Measurements from ENCODE around the gene ASB7.

ASB7 gene

GRCh38 chr15:100602064-100602822 lies at the start of gene ASB7, which contains the start of gene LINS1:
ASB7 (plus strand) TSS chr15:100602589; CDS start chr15:100612217, 9,628 bp downstream.
LINS1 (minus strand) TSS chr15:100602184; CDS start chr15:100580842, 21,342 bp downstream.
- Mint-ChIP-seq H3K27ac (no peak within 1 kb of the TSS), H3K9me3 (no peaks in the 10 kb centered on the region), H3K4me1 (peaks cover 41% of the 10 kb centered on the region), H3K36me3 (peaks cover 56% of the 10 kb centered on the region), H3K4me3 (no peak within 1 kb of the TSS)
- ATAC-seq (peak; percentile 90), DNase-seq (ENCODE audit: low spot score in 2 of 2) (peak; percentile 94 to 99)

DNA sequence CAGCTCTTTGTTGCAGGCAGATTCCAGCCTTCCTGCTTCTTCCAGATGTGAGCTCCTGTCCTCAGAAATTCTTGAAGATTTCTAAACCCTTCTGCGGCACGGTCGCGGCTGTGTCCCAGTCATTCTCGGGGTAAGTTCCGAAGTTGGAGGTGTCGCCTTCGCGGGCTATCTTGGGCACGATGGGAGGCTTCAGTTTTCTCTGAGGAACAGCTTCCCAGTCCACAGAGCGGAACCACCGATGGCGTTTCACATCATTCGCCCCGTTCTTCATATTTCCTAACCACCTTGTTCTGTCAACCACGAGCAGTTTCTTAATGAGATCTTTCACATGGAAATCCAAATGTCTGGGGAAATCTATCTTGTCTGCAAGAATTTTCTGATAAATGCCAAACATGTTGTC lies 48.9 kb upstream of the ASB7 start:
- H3K36me3 Mint-ChIP-seq = peaks cover 10% of the 10 kb centered on the region
- ATAC-seq = no peak
- no peak for DNase-seq (ENCODE audit: low spot score in 2 of 2)
- H3K4me3 Mint-ChIP-seq = no peak overlapping the region
- H3K27ac Mint-ChIP-seq = no peak overlapping the region
- H3K9me3 Mint-ChIP-seq = no peaks in the 10 kb centered on the region
- H3K4me1 Mint-ChIP-seq = no peaks in the 10 kb centered on the region

DNA sequence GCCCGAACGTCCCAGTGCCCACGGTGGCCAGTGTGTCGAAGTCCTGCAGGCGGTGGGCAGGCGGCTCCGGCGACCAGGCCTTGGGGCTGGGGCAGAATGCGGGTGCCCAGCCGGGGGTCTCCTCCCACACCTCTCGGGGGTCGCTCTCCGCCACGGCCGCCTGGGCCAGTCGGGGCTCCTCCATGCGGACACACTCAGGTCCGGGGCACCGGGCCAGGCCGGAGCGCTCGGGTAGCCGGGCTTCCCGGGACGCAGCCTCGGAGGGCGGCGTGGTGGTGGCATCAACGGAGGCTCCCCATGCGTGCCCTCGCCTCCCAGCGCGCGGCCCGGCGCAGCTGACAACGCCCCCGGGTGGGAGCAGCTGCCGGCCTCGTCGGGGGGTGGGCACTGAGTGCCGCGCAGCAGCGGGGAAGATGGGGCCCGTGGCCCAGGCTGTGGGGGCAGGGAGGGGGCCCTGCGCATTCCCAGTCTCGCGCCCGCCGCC lies 43.6 kb upstream of the ASB7 start:
- Mint-ChIP-seq H3K36me3 (no peaks in the 10 kb centered on the region), H3K4me1 (no peaks in the 10 kb centered on the region), H3K27ac (no peak overlapping the region), H3K4me3 (no peak overlapping the region), H3K9me3 (no peaks in the 10 kb centered on the region)
- ATAC-seq = no peak
- no peak for DNase-seq (ENCODE audit: low spot score in 2 of 2)

DNA sequence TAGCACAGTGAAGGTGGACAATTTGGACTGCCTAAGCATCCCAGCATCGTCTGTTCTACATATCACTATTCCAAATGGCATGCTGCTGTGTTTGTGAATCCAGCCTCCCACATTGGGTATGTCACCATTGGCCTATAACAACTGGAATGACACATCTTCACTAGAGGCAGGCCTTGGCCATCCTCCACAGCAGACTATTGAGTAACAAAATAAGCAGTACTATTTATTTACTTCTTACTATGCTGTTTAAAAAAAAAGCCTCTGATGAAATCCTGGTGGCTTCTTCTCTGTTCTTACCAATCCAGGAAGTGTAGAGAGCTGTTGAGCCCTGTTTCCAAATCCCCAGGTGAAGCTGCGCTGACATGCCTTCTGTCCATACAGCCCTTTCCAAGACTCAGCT lies 43.1 kb upstream of the ASB7 start:
- Mint-ChIP-seq H3K4me3 (no peak overlapping the region), H3K36me3 (no peaks in the 10 kb centered on the region), H3K4me1 (no peaks in the 10 kb centered on the region), H3K9me3 (no peaks in the 10 kb centered on the region), H3K27ac (no peak overlapping the region)
- DNase-seq (ENCODE audit: low spot score in 2 of 2) (no peak), ATAC-seq (no peak)

GRCh38 chr15:100560323-100560722 lies 42.1 kb upstream of the ASB7 start:
- no peaks in the 10 kb centered on the region for H3K36me3 Mint-ChIP-seq
- H3K27ac Mint-ChIP-seq = no peak overlapping the region

DNA sequence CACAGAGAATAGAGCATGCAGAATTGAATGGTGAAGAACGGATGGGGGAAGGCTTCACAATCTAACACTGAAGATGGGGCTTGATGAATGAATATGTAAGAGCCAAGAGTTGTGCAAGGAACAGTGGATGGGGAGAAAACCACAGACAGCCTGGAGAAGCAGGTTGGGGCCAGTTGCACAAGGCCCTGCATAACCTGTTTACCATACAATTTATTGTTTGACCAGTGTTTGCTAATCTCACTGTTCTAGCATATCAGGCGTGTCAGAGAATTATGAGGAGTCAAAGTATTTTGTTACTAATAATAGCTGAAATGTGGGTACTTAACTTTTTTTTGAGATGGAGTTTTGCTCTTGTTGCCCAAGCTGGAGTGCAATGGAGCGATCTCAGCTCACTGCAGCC lies 36.8 kb upstream of the ASB7 start:
- Mint-ChIP-seq H3K4me1 (no peaks in the 10 kb centered on the region), H3K27ac (no peak overlapping the region), H3K36me3 (peaks cover 31% of the 10 kb centered on the region), H3K9me3 (no peaks in the 10 kb centered on the region), H3K4me3 (no peak overlapping the region)
- DNase-seq (ENCODE audit: low spot score in 2 of 2) (no peak), ATAC-seq (no peak)

More at GRCh38 chr15:100560323-100560722, 42.1 kb upstream of the ASB7 start:
- Mint-ChIP-seq H3K9me3 (no peaks in the 10 kb centered on the region), H3K4me1 (no peaks in the 10 kb centered on the region), H3K4me3 (no peak overlapping the region)
- DNase-seq (ENCODE audit: low spot score in 2 of 2) = no peak
- no peak for ATAC-seq

DNA sequence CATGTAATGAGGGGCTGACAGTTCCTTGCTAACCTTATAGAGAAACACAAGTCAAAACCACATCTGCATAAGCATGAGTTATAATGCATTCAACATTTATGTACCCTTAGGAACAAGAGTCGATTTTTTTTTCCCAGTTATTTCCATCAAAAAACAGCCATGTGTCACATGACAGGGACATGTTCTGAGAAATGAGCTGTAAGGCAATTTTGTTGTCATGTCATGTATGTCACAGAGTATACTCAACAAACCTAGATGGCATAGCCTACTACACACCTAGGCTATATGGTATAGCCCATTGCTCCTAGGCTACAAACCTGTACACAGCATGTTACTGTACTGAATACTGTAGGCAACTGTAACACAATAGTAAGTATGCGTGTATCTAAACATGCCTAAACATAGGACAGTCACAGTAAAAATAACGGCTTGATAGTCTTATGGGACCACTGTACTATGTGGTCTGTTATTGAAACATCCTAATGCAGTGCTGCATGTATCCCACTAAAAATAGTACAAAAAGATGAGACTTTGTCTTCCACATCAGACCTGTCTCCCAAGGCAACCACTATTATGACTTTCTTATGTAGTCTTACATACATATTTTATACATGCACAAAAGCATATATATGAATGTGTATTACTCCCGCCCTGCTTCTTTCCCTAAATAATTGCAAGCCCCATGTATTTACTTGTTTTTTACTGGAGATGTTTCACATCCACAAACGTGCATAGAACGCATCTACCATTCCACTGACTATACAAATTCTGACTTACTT lies 35.4 kb upstream of the ASB7 start:
- Mint-ChIP-seq H3K4me1 (no peaks in the 10 kb centered on the region), H3K27ac (no peak overlapping the region), H3K9me3 (no peaks in the 10 kb centered on the region), H3K36me3 (peaks cover 46% of the 10 kb centered on the region), H3K4me3 (no peak overlapping the region)
- ATAC-seq (no peak), DNase-seq (ENCODE audit: low spot score in 2 of 2) (no peak)

DNA sequence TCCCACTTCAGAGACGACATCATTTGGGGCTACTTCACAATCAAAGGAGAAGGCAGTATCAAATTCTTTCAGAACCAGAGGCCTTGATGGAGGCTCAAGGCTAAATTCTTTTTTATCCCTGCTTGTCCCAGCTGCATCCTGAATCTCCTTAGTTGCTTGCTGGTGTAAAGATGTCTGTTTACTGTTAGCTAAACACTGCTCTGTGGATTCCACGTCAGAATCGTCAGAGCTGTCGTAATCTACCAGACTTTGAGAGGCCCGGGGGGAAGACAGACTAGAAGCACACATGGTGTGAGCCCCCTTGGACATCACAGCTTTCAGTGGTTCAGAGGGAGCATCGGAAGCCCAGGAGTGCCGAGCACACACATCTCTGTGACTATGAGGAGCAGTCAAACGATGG lies 33.0 kb upstream of the ASB7 start:
- no peak overlapping the region for H3K4me3 Mint-ChIP-seq
- H3K36me3 Mint-ChIP-seq = peaks cover 69% of the 10 kb centered on the region
- no peak for DNase-seq (ENCODE audit: low spot score in 2 of 2)
- no peak overlapping the region for H3K27ac Mint-ChIP-seq
- ATAC-seq = no peak
- H3K4me1 Mint-ChIP-seq = no peaks in the 10 kb centered on the region
- no peaks in the 10 kb centered on the region for H3K9me3 Mint-ChIP-seq

- H3K36me3 Mint-ChIP-seq = peaks cover 78% of the 10 kb centered on the region
- DNase-seq (ENCODE audit: low spot score in 2 of 2) (no peak), ATAC-seq (no peak)
- H3K4me3 Mint-ChIP-seq = no peak overlapping the region
- H3K4me1 Mint-ChIP-seq = peaks cover under 1% of the 10 kb centered on the region
- H3K9me3 Mint-ChIP-seq = no peaks in the 10 kb centered on the region
- H3K27ac Mint-ChIP-seq = peak overlapping the region; percentile 20
Observed at GRCh38 chr15:100570275-100570674, 32.1 kb upstream of the ASB7 start.

DNA sequence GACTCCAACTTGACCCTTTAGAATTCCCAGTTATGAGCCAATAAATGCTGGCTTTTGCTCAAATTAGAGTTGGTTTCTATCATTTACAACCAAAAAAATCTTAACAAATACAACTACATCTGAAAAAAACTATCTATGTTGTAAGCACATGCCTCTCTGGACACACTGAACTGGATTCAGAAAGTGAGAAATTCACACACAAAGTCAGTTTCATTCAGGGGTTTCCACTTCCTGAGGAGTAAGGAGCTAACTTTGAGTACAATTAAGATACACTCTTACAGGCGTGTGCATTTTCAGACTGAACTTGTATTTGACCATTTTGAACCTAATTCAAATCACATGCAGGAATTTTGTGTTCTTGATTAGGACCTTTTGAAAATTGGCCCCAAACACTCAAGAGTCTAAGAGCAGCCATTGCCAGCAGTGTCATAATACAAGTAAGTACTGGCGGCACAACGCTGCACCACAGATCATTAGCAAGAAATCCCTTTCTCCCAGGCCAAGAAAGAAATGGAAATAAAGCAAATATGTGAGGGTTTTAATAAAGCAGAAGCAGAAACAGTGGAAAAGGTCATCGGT lies 31.6 kb upstream of the ASB7 start:
- no peak for ATAC-seq

GRCh38 chr15:100571592-100572167 lies 30.7 kb upstream of the ASB7 start:
- DNase-seq (ENCODE audit: low spot score in 2 of 2) = no peak
- no peak overlapping the region for H3K4me3 Mint-ChIP-seq
- H3K36me3 Mint-ChIP-seq = peaks cover 89% of the 10 kb centered on the region
- peak overlapping the region; percentile 20 for H3K27ac Mint-ChIP-seq
- H3K4me1 Mint-ChIP-seq = peaks cover 15% of the 10 kb centered on the region
- no peak for ATAC-seq
- no peaks in the 10 kb centered on the region for H3K9me3 Mint-ChIP-seq

More for the DNA sequence above, 31.6 kb upstream of the ASB7 start:
- Mint-ChIP-seq H3K4me1 (peaks cover 6% of the 10 kb centered on the region), H3K36me3 (peaks cover 80% of the 10 kb centered on the region), H3K27ac (peak overlapping the region; percentile 20), H3K9me3 (no peaks in the 10 kb centered on the region), H3K4me3 (no peak overlapping the region)
- no peak for DNase-seq (ENCODE audit: low spot score in 2 of 2)

DNA sequence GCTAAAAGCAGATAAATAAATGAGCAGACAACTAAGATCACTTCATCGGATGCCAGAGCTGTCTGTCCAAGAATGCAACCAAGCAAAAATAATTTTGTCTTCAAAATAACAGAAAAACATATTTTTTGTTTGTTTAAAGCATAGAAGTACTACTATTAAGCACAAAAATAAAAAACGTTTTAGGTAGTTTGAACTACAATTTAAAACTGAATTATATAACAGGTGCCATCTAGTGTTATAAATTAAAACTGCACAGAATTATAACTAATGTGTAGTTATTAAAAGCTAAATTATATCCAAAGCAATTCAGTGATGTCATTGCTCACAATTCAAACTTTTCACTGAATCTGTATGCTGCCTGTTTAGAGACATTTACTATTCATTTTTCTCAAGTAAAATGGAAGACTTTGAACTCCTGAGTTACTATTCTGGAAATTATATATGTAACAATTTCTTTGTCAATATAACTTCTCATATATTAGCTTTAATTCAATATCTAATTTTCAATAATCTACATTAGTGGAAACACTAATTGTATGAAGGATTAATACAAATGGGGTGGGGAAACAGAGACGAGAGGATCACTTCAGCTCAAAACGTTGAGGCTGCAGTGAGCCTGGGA lies 29.9 kb upstream of the ASB7 start:
- Mint-ChIP-seq H3K4me3 (no peak overlapping the region), H3K36me3 (peaks cover 89% of the 10 kb centered on the region), H3K4me1 (peaks cover 19% of the 10 kb centered on the region), H3K9me3 (no peaks in the 10 kb centered on the region), H3K27ac (no peak overlapping the region)
- ATAC-seq (no peak), DNase-seq (ENCODE audit: low spot score in 2 of 2) (no peak)

GRCh38 chr15:100573526-100573925 lies 28.9 kb upstream of the ASB7 start:
- ATAC-seq (no peak), DNase-seq (ENCODE audit: low spot score in 2 of 2) (no peak)
- Mint-ChIP-seq H3K27ac (no peak overlapping the region), H3K4me3 (no peak overlapping the region), H3K9me3 (no peaks in the 10 kb centered on the region), H3K4me1 (peaks cover 19% of the 10 kb centered on the region), H3K36me3 (peaks cover 80% of the 10 kb centered on the region)

GRCh38 chr15:100580414-100580813 lies 22.0 kb upstream of the ASB7 start:
- Mint-ChIP-seq H3K36me3 (peaks cover 41% of the 10 kb centered on the region), H3K4me1 (peaks cover 34% of the 10 kb centered on the region), H3K4me3 (no peak overlapping the region), H3K9me3 (peaks cover 11% of the 10 kb centered on the region), H3K27ac (no peak overlapping the region)
- ATAC-seq (no peak), DNase-seq (ENCODE audit: low spot score in 2 of 2) (no peak)
